H9 (cell line): ENCODE results near the gene TPD52L2. TPM values are rescaled to one million over a fixed set of nuclear protein-coding genes. Genes with fewer than 3 reads are reported as not detected.

ENCODE experiments used
- DNase-seq: peaks from one replicate; pipeline ENCODE4 v3.0.0-alpha.2; 2017
- H2AFZ ChIP-seq: one replicate; pipeline ENCODE4 v1.6.1; 2013; ENCODE audit warnings: mild to moderate bottlenecking, low read length, control low read depth, moderate library complexity
- H2AK5ac ChIP-seq: 2 replicates; pipeline ENCODE4 v1.6.1; 2013; ENCODE audit warnings: low read length, control low read depth, mixed read lengths; ENCODE audit not compliant: insufficient read length
- H2BK120ac ChIP-seq: one replicate; pipeline ENCODE4 v1.6.1; 2013; ENCODE audit warnings: low read depth, mild to moderate bottlenecking, low read length, control low read depth, inconsistent platforms; ENCODE audit not compliant: poor library complexity, severe bottlenecking
- H2BK12ac ChIP-seq: 2 replicates; pipeline ENCODE4 v1.6.1; 2013; ENCODE audit warnings: low read length, control low read depth, mixed read lengths, low read depth; ENCODE audit not compliant: insufficient read length
- H2BK15ac ChIP-seq: 2 replicates; pipeline ENCODE4 v1.6.1; 2013; ENCODE audit warnings: low read depth, low read length, control low read depth
- H2BK20ac ChIP-seq: one replicate; pipeline ENCODE4 v1.6.1; 2013; ENCODE audit warnings: low read depth, mild to moderate bottlenecking, low read length, control low read depth, inconsistent platforms; ENCODE audit not compliant: poor library complexity, severe bottlenecking
- H2BK5ac ChIP-seq: 2 replicates; pipeline ENCODE4 v1.6.1; 2013; ENCODE audit warnings: low read length, control low read depth, mixed read lengths; ENCODE audit not compliant: insufficient read length
- H3K14ac ChIP-seq: 2 replicates; pipeline ENCODE4 v1.6.1; 2013; ENCODE audit warnings: low read length, control low read depth; ENCODE audit not compliant: insufficient read depth
- H3K18ac ChIP-seq: 2 replicates; pipeline ENCODE4 v1.6.1; 2013; ENCODE audit warnings: low read depth, mild to moderate bottlenecking, mixed read lengths, low read length, control low read depth; ENCODE audit not compliant: insufficient read length
- H3K23ac ChIP-seq: 2 replicates; pipeline ENCODE4 v1.6.1; 2013; ENCODE audit warnings: low read length, control low read depth, mixed read lengths, low read depth; ENCODE audit not compliant: insufficient read length
- H3K23me2 ChIP-seq: 2 replicates; pipeline ENCODE4 v1.6.1; 2013; ENCODE audit warnings: low read depth, mild to moderate bottlenecking, mixed read lengths, low read length, control low read depth; ENCODE audit not compliant: insufficient read length, poor library complexity, severe bottlenecking
- H3K27ac ChIP-seq: 2 replicates; pipeline ENCODE4 v1.5.1; 2013; ENCODE audit warnings: low read length, control low read depth, mixed read lengths, low read depth; ENCODE audit not compliant: insufficient read length
- H3K27me3 ChIP-seq: 2 replicates; pipeline ENCODE4 v1.6.1; 2013; ENCODE audit warnings: low read length, control low read depth, inconsistent platforms; ENCODE audit not compliant: insufficient read depth
- H3K4ac ChIP-seq: 2 replicates; pipeline ENCODE4 v1.6.1; 2013; ENCODE audit warnings: low read depth, mild to moderate bottlenecking, control low read depth, inconsistent platforms, low read length, moderate library complexity
- H3K4me1 ChIP-seq: 2 replicates; pipeline ENCODE4 v1.6.1; 2013; ENCODE audit warnings: low read length, control low read depth, inconsistent platforms; ENCODE audit not compliant: insufficient read depth
- H3K4me2 ChIP-seq: 2 replicates; pipeline ENCODE4 v1.6.1; 2013; ENCODE audit warnings: low read length, control low read depth, mixed read lengths; ENCODE audit not compliant: insufficient read length, insufficient read depth
- H3K56ac ChIP-seq: 2 replicates; pipeline ENCODE4 v1.6.1; 2013; ENCODE audit warnings: low read depth, mild to moderate bottlenecking, mixed read lengths, low read length, control low read depth; ENCODE audit not compliant: insufficient read length
- H3K79me1 ChIP-seq: 2 replicates; pipeline ENCODE4 v1.6.1; 2013; ENCODE audit warnings: low read depth, mild to moderate bottlenecking, moderate library complexity, low read length, control low read depth, inconsistent platforms; ENCODE audit not compliant: insufficient read depth, poor library complexity, severe bottlenecking
- H3K79me2 ChIP-seq: 2 replicates; pipeline ENCODE4 v1.6.1; 2013; ENCODE audit warnings: low read length, control low read depth, inconsistent platforms; ENCODE audit not compliant: insufficient read depth
- H3K9ac ChIP-seq: 2 replicates; pipeline ENCODE4 v1.6.1; 2013; ENCODE audit warnings: low read length, control low read depth, mixed read lengths; ENCODE audit not compliant: insufficient read length; ENCODE audit errors: extremely low read depth
- H3K9me3 ChIP-seq: one replicate; pipeline ENCODE4 v1.6.1; 2013; ENCODE audit warnings: low read depth, low read length, inconsistent platforms; ENCODE audit not compliant: control insufficient read depth
- H3T11ph ChIP-seq: one replicate; pipeline ENCODE4 v1.6.1; 2013; ENCODE audit warnings: mild to moderate bottlenecking, low read length, control low read depth, inconsistent platforms
- H4K20me1 ChIP-seq: one replicate; pipeline ENCODE4 v1.6.1; 2013; ENCODE audit not compliant: control insufficient read depth, insufficient read length, insufficient read depth
- H4K5ac ChIP-seq: 2 replicates; pipeline ENCODE4 v1.6.1; 2013; ENCODE audit warnings: low read depth, mild to moderate bottlenecking, mixed read lengths, low read length, control low read depth; ENCODE audit not compliant: insufficient read length
- H4K8ac ChIP-seq: replicated peaks from 2 replicates; pipeline ENCODE4 v1.6.1; 2013; ENCODE audit warnings: low read length, control low read depth, mixed read lengths, low read depth; ENCODE audit not compliant: insufficient read length
- H4K91ac ChIP-seq: 2 replicates; pipeline ENCODE4 v1.6.1; 2013; ENCODE audit warnings: low read depth, mild to moderate bottlenecking, moderate library complexity, mixed read lengths, low read length, control low read depth; ENCODE audit not compliant: insufficient read length
- H3K27ac Mint-ChIP-seq, 3 experiments: 2 replicates in 2 of 3; 3 replicates in 1 of 3; pipeline ENCODE4 v1.8.0; 2020 to 2021; ENCODE audit warnings: mixed read lengths in 3 of 3, mild to moderate bottlenecking in 1 of 3, moderate library complexity in 1 of 3
- H3K27me3 Mint-ChIP-seq: 2 replicates; pipeline ENCODE4 v1.8.0; 2021; ENCODE audit warnings: low read depth, mild to moderate bottlenecking, moderate library complexity, mixed read lengths
- H3K36me3 Mint-ChIP-seq, 3 experiments: 2 replicates in 2 of 3; 3 replicates in 1 of 3; pipeline ENCODE4 v1.8.0; 2020 to 2021; ENCODE audit warnings: low read depth in 3 of 3, mixed read lengths in 3 of 3; ENCODE audit not compliant: insufficient read depth in 1 of 3
- H3K4me1 Mint-ChIP-seq, 2 experiments: 2 replicates each; pipeline ENCODE4 v1.8.0; 2020; ENCODE audit warnings: mixed read lengths in 2 of 2
- H3K4me3 Mint-ChIP-seq, 2 experiments: 2 replicates in 1 of 2; 3 replicates in 1 of 2; pipeline ENCODE4 v1.8.0; 2020 to 2021; ENCODE audit warnings: mild to moderate bottlenecking in 2 of 2, mixed read lengths in 2 of 2, moderate library complexity in 1 of 2
- H3K9me3 Mint-ChIP-seq, 2 experiments: 2 replicates in 1 of 2; 3 replicates in 1 of 2; pipeline ENCODE4 v1.8.0; 2020; ENCODE audit warnings: mild to moderate bottlenecking in 2 of 2, mixed read lengths in 2 of 2, moderate library complexity in 1 of 2
- WGBS: extraction: QIAGEN DNeasy Blood & Tissue Kit; methylation state at CpG from one replicate; pipeline ENCODE4 v1.1.7; 2013; ENCODE audit warnings: missing lambda C conversion rate, low lambda C conversion rate, mixed read lengths; ENCODE audit not compliant: insufficient read length; ENCODE audit errors: extremely low coverage; 5-methylcytosine and 5-hydroxymethylcytosine counted together
- total RNA-seq: library from RNA; stranded (reverse); gene quantifications from 2 replicates; pipeline ENCODE4 v1.2.1, GENCODE V29; 2021
- TF ChIP-seq, protein P1 (sequence below): fragments of 200-600 bp; sonication (generic); conservative IDR thresholded peaks from 3 replicates; pipeline ENCODE4 v1.8.0; 2021; ENCODE audit warnings: antibody characterized with exemption, mild to moderate bottlenecking

The TPD52L2 gene
- total RNA-seq, 1 experiment from 2014 or later, result 94.1 TPM

DNA sequence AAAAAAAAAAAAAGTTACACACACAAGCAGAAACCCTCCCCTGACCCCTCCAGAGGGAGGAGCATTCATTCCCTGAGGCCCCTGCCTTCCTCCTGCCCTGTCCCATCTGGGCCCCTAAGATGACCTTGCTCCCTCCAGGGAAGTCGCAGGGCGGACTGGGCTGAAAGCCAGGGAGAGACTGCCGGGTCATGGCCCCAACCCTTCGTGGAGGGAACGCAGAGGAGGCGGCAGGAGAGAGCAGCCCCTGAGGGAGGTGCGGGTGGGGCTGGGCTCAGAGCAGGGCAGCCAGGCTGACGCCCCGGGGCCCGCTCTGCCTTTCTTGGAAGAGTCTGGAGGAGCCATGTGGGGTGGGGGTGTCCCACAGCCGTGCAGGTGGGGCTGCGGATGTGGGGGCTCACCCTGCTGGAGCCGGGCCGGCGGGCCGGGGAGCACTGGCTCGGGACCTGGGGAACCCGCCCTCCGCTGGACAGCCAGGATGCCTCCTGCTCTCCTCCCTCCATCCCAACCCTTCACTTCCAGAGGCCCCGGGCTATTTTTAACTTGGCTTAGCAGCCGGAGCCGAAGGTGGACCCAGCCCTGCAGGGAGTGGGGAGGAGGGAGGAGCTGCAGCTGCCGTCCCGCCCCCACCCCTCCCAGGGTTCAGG is 18.8 kb upstream of the TPD52L2 start:
- Histone ChIP-seq H3K9me3 (no peaks in the 10 kb centered on the region), H3K23ac (no peak overlapping the region), H3K14ac (peak overlapping the region; percentile 51; the same call in 1 of the 2 replicates), H2BK12ac (no peak overlapping the region), H3K4me2 (peak overlapping the region; percentile 44), H2BK120ac (no peak overlapping the region), H3K9ac (no peak overlapping the region), H4K5ac (no peak overlapping the region), H2AFZ (no peak overlapping the region), H2BK20ac (no peak overlapping the region), H3K79me2 (no peaks in the 10 kb centered on the region), H3K79me1 (no peaks in the 10 kb centered on the region), H2AK5ac (no peak overlapping the region), H3K4me1 (peaks cover 5% of the 10 kb centered on the region; the same call in 1 of the 2 replicates), H3K18ac (peak overlapping the region; percentile 77), H3K4ac (no peak overlapping the region), H2BK15ac (no peak overlapping the region), H3K27me3 (no peaks in the 10 kb centered on the region), H3K27ac (no peak overlapping the region), H3K23me2 (peaks cover 5% of the 10 kb centered on the region), H3T11ph (no peak overlapping the region), H3K56ac (no peak overlapping the region), H4K91ac (no peak overlapping the region), H2BK5ac (no peak overlapping the region), H4K8ac (no peak overlapping the region), H4K20me1 (no peaks in the 10 kb centered on the region)
- DNase-seq, result peak; percentile 81
- TF ChIP-seq, protein P1, sequence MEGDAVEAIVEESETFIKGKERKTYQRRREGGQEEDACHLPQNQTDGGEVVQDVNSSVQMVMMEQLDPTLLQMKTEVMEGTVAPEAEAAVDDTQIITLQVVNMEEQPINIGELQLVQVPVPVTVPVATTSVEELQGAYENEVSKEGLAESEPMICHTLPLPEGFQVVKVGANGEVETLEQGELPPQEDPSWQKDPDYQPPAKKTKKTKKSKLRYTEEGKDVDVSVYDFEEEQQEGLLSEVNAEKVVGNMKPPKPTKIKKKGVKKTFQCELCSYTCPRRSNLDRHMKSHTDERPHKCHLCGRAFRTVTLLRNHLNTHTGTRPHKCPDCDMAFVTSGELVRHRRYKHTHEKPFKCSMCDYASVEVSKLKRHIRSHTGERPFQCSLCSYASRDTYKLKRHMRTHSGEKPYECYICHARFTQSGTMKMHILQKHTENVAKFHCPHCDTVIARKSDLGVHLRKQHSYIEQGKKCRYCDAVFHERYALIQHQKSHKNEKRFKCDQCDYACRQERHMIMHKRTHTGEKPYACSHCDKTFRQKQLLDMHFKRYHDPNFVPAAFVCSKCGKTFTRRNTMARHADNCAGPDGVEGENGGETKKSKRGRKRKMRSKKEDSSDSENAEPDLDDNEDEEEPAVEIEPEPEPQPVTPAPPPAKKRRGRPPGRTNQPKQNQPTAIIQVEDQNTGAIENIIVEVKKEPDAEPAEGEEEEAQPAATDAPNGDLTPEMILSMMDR, result no peak
- Mint-ChIP-seq H3K36me3 (no peaks in the 10 kb centered on the region), H3K27me3 (peaks cover 10% of the 10 kb centered on the region), H3K9me3 (no peaks in the 10 kb centered on the region), H3K4me3 (peak overlapping the region; percentile 63 to 74), H3K4me1 (peaks cover 14 to 15% of the 10 kb centered on the region in 2 experiments), H3K27ac (peak overlapping the region in 2 of 3 experiments; percentile 88 to 93; a peak in 4 of 7 replicates)
- WGBS, result no CpG with 5 or more reads among the region's 24 CpGs
